IPS-15b (cell line): ENCODE measurements around the gene MAFB.

ENCODE experiments used
- H3K27me3 ChIP-seq: one replicate; pipeline ENCODE4 v1.6.1; 2013; ENCODE audit warnings: low read length; ENCODE audit not compliant: control insufficient read depth, insufficient read depth
- H3K36me3 ChIP-seq: one replicate; pipeline ENCODE4 v1.6.1; 2013; ENCODE audit warnings: low read length; ENCODE audit not compliant: control insufficient read depth, insufficient read depth
- H3K4me1 ChIP-seq: one replicate; pipeline ENCODE4 v1.6.1; 2013; ENCODE audit warnings: mild to moderate bottlenecking, low read length; ENCODE audit not compliant: control insufficient read depth, insufficient read depth
- H3K4me3 ChIP-seq: one replicate; pipeline ENCODE4 v1.5.1; 2013; ENCODE audit warnings: low read depth, low read length
- H3K9ac ChIP-seq: one replicate; pipeline ENCODE4 v1.6.1; 2013; ENCODE audit warnings: low read depth, mild to moderate bottlenecking, low read length
- H3K9me3 ChIP-seq: one replicate; pipeline ENCODE4 v1.6.1; 2013; ENCODE audit warnings: mild to moderate bottlenecking, low read length; ENCODE audit not compliant: control insufficient read depth, insufficient read depth

The MAFB gene

DNA sequence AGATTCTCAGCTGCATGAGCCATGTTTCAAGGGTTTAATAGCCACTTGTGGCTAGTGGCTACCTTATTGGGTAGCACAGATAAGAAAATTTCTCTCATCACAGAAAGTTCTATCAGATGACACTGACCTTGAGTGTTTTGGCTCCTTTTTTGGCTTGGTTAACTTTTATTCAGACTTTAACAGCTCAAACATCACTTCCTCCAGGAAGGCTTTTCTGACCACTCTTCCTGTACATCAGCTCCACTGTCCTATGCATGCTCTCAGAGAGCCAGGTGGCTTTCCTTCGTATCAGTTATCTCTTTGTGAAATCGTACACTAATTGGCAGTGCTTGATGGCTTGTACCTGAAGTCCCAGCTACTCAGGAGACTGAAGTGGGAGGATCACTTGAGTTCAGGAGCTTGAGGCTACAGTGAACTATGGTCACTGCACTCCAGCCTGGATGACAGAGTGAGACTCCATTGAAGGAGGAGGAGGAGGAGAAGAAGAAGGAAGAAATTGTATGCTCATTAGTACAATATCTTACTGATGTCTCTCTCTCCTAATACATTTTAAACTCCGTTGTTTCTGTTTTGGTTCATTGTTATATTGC lies 10.7 kb downstream of the MAFB start:
- Histone ChIP-seq H3K4me1 (no peaks in the 10 kb centered on the region), H3K27me3 (peaks cover 76% of the 10 kb centered on the region)

DNA sequence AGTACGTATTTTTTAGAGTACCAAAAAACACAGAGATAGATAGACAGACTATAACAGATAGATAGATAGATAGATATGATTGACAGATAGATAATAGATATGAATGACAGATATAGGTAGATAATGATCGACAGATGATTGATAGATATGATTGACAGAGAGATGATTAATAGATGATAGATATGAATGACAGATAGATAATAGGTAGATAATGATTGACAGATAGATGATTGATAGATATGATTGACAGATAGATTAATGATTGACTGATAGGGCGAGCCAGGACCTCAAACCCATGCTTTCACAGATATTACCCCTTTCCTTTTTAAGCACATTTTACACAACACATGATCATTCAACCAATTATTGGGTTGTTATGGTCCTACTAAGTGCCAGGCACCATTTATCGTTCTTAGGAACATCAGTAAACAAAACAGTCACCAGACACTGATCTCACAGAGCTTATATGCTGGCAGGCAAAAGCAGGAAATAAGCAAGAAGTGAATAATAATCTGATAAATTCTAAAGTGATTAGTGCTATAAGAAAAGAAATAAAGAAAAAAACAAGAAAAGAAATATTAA lies 11.6 kb downstream of the MAFB start:
- Histone ChIP-seq H3K4me3 (no peak overlapping the region), H3K27me3 (peaks cover 67% of the 10 kb centered on the region), H3K9me3 (no peaks in the 10 kb centered on the region), H3K4me1 (no peaks in the 10 kb centered on the region), H3K36me3 (no peaks in the 10 kb centered on the region), H3K9ac (no peak overlapping the region)

More for the DNA sequence above, 10.7 kb downstream of the MAFB start:
- H3K4me3 ChIP-seq = no peak overlapping the region
- H3K36me3 ChIP-seq = no peaks in the 10 kb centered on the region
- H3K9ac ChIP-seq = no peak overlapping the region
- H3K9me3 ChIP-seq = no peaks in the 10 kb centered on the region

DNA sequence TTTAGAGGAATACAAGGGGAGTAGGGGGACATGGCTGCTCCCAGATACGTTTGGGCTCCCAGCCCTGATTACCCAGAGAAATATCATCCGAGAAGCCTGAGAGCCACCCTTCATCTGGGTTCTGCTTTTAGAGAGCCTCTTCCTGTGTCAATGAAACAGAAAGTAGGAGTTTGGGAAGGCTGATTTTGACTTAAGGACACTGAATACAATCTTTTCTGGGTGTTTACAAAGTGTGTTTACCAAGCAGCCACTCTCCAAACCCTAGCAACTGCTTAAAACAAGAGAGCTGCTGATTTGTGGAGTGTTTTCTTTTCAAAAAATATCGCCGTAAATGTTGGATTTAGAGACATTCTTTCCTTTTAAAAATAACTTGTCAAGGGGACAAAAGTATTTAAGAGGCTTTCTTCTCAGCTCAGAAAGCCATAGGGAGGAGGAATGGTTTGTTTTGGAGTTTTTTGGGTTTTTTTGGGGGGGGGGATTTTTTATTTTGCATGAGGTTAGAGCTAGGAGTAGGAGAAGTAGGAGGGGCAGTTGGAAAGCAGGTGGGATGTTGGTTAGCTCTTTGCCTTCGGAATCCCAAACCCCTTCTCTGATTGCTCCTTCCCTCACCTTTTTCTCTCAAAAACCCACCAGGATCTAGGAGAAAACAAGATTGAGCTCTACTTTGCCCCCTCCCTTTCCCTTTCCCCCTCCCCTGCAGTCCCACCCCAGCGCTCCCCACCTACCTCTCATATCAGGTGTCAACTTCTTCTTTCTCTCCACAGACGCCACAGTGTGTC lies 12.4 kb downstream of the MAFB start:
- Histone ChIP-seq H3K27me3 (peaks cover 59% of the 10 kb centered on the region), H3K36me3 (no peaks in the 10 kb centered on the region), H3K4me3 (no peak overlapping the region), H3K4me1 (no peaks in the 10 kb centered on the region), H3K9ac (no peak overlapping the region), H3K9me3 (no peaks in the 10 kb centered on the region)

DNA sequence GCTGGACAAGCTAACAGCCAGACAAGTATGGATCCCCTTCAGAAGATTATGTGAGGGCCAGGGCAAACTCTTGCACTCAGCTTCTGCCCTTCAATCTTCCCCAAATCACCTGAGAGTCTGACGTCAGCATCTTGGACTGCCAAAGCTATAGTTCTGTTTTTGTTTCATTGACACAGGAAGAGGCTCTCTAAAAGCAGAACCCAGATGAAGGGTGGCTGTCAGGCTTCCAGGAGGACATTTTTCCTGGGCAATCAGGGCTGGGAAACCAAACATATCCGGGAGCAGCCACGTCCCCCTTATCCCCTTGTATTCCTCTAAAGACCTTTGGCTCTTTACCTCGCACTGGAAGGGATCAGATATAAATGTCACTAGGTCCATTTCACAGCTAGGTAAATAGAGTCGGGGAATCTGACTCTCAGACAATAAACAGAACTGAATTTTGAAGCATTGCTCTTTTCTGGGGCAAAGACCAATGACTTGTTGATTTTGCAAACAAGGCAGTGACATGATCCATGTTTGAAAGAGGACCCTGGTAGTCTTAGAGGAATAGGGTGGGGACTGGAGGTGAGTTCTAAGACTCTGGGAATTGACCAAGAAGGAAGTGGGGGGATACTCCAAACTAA lies 13.3 kb downstream of the MAFB start:
- no peak overlapping the region for H3K9ac ChIP-seq
- H3K27me3 ChIP-seq = peaks cover 49% of the 10 kb centered on the region
- no peak overlapping the region for H3K4me3 ChIP-seq
- H3K4me1 ChIP-seq = no peaks in the 10 kb centered on the region
- H3K36me3 ChIP-seq = no peaks in the 10 kb centered on the region
- no peaks in the 10 kb centered on the region for H3K9me3 ChIP-seq

DNA sequence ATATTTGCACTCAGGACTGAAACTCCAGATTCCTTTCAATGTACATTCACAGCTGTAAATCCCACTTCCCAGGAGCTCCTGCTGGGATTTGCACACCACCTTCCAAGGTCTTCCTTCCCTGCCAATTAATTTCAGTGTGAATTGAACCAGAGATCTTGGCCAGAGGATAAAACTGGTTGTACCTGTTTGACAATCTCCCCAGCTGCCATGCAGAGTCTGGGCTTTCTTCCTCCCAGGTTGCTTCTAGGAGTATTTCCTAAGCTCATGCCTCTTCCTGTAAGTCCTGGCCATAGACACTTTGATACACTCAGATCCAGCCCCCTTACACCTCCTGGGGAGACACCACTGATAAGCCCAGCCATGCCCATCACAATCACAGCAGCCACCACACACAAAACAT lies 15.6 kb downstream of the MAFB start:
- Histone ChIP-seq H3K36me3 (no peaks in the 10 kb centered on the region), H3K4me3 (no peak overlapping the region), H3K27me3 (peaks cover 27% of the 10 kb centered on the region), H3K4me1 (no peaks in the 10 kb centered on the region), H3K9me3 (no peaks in the 10 kb centered on the region), H3K9ac (no peak overlapping the region)

DNA sequence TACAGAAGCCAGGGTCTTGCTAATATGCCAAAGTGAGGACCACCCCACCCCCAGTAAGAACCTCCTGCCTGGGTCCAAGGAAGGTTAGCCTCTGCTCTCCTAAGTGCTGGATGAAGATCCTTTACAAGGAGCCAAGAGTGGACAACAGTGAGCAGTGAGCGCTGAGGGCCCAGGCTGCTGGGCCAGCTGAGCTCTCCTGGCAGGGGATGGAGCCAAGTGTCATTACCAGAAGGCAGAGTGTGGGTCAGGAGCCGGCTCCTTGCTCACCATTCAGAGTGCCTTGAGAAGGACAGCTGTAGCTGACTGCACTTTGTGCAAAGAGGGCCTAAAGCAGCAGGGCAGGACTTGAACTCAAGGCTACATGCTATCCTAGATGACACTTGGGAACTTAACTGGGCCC lies 16.9 kb downstream of the MAFB start:
- Histone ChIP-seq H3K9me3 (no peaks in the 10 kb centered on the region), H3K36me3 (no peaks in the 10 kb centered on the region), H3K27me3 (peaks cover 16% of the 10 kb centered on the region), H3K4me1 (no peaks in the 10 kb centered on the region), H3K4me3 (no peak overlapping the region), H3K9ac (no peak overlapping the region)

DNA sequence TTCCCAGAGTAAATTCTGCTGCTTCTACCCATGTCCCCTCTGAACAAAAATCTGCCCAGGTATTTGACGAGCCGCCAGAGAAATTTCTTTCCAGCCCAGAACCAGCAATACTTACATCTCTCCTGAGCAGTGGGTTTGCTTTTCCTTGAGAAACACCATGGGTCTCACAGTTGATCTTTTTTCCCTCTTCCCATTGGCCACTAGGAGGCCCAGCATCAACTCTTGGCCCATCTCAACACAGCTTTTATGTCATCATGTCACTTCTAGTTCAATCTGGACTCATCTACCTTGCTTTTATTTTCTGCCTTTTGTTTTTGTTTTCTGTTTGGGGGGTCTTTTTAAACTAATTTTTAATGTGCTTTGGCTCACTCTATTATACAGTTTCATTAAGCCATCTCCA lies 18.8 kb downstream of the MAFB start:
- Histone ChIP-seq H3K4me1 (no peaks in the 10 kb centered on the region), H3K36me3 (no peaks in the 10 kb centered on the region), H3K9me3 (no peaks in the 10 kb centered on the region), H3K27me3 (peaks cover 5% of the 10 kb centered on the region), H3K4me3 (no peak overlapping the region), H3K9ac (no peak overlapping the region)

DNA sequence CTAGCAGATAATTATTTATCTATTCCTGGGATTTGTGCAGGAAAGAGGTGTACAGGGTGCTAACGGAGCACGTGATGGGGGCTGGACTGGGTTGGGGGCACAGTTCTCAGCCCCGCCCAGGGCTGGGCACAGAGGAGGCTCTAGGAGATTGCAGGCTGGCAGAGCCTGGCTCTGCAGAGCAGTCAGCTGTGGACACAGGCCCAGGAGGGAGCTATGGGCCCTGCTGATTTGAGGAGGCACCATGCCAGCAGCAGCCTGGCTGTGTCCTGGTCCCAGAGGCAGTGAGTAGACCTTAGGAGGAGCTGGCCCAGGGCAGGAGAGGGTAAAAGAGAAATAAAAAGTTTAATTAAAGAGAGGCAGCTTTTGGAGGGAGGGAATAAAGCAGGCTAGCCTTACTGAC lies 19.3 kb downstream of the MAFB start:
- no peak overlapping the region for H3K4me3 ChIP-seq
- H3K9me3 ChIP-seq = no peaks in the 10 kb centered on the region
- H3K4me1 ChIP-seq = no peaks in the 10 kb centered on the region
- H3K27me3 ChIP-seq = peaks cover 5% of the 10 kb centered on the region
- no peak overlapping the region for H3K9ac ChIP-seq
- no peaks in the 10 kb centered on the region for H3K36me3 ChIP-seq

DNA sequence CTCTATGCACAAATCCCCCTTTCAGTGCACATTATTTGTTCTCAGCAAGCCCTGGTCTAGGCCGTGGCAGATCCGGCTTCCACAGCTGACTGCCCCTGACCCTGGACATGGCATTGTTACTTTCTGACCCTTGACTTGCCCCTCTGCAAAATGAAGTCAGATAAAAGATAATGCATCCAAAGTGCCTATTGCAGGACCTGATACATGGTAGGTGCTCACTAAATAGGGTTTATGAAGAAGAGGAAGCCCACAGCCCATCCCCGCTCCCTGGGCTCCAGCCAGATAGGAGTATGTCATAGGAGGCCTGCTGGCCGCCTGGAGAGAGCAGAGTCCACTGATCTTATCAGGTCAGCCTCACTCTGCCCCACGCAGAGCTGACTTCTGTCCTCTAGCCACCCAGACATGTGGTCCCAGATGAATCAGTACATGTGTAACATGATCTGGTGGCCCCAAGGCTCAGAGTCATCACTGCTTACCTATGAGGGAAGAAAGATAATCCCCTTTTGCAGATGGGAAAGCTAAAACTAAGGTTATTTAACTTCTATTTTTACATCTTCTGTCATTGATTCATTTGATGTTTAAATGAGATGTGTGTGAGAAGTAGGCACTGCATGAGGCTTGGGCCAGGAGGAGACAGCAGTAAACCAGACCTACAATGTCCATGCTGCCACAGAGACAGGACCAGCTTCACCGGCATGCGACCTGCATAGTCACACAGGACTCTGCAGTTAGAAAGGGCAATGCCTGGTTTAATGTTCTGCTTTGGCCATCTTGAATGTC lies 20.4 kb downstream of the MAFB start:
- H3K4me3 ChIP-seq = no peak overlapping the region
- peaks cover 2% of the 10 kb centered on the region for H3K27me3 ChIP-seq
- no peaks in the 10 kb centered on the region for H3K36me3 ChIP-seq
- H3K9ac ChIP-seq = no peak overlapping the region
- H3K9me3 ChIP-seq = no peaks in the 10 kb centered on the region
- no peaks in the 10 kb centered on the region for H3K4me1 ChIP-seq

DNA sequence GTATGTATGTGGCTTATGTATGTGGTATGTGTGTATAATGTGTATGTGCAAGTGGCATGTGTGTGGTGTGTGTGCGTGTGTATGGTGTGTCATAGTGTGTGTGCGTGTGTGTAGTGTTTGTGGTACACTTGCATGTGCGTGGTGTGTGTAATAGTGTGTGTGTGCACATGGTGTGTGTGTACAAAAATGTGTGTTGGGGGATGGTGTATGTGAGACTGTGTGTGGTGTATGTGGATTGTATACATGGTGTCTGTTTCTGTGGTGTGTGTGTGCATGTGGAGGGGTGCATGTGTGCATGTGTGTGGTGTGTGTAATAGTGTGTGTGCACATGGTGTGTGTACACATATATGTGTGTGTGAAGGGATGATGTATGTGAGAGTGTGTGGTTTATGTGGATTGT lies 21.5 kb downstream of the MAFB start:
- Histone ChIP-seq H3K4me3 (no peak overlapping the region), H3K9ac (no peak overlapping the region), H3K27me3 (no peaks in the 10 kb centered on the region), H3K9me3 (no peaks in the 10 kb centered on the region), H3K4me1 (no peaks in the 10 kb centered on the region), H3K36me3 (no peaks in the 10 kb centered on the region)

DNA sequence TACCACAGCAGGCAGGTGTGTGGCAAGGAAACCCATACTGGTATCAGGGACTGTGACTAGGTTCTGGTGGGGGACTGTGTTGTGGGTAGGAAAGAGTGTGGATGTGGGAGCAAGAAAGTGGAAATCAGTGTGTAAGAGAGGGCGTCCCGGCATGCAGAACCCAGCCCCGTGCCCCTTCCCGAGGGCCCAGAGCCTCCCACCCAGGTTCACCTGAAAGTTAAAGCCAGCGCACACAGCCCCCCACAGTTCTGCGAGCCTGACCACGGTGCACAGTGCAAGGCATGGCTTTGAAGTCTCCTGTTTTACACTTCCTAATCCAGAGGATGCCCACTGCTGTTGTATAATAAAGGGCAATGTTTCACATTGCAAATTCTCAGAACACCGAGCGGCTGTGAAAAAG lies 22.7 kb downstream of the MAFB start:
- H3K36me3 ChIP-seq = no peaks in the 10 kb centered on the region
- H3K4me3 ChIP-seq = no peak overlapping the region
- H3K9ac ChIP-seq = no peak overlapping the region
- H3K4me1 ChIP-seq = no peaks in the 10 kb centered on the region
- no peaks in the 10 kb centered on the region for H3K27me3 ChIP-seq
- no peaks in the 10 kb centered on the region for H3K9me3 ChIP-seq
